ENCODE measurements around the gene EML1. TPM values are rescaled to one million over a fixed set of nuclear protein-coding genes. Genes with fewer than 3 reads are reported as not detected.

The EML1 gene
- total RNA-seq, 1 experiment from 2014 or later, result 12.0 TPM

GRCh38 chr14:99958380-99958779, 165.2 kb downstream of the EML1 start:
- intact Hi-C loops (cut with micrococcal nuclease), result no loop called here
- no peak overlapping the region for H3K9ac ChIP-seq (ENCODE audit: low read length)
- BruUV-seq (replicated peaks), result no TSS peak
- H3K4me3 ChIP-seq (ENCODE audit: low read length), result no peak overlapping the region
- ATAC-seq (no peak), DNase-seq (no peak)
- no peak overlapping the region for H3K4me2 ChIP-seq (ENCODE audit: low read length)
- no peak overlapping the region for H2AFZ ChIP-seq (ENCODE audit: low read length)
- no peaks in the 10 kb centered on the region for H3K9me3 ChIP-seq (ENCODE audit: low read length)
- POLR2A ChIA-PET (ENCODE audit: unreplicated experiment), result no interaction called here
- H3K79me2 ChIP-seq (ENCODE audit: low read length), result no peaks in the 10 kb centered on the region
- no peaks in the 10 kb centered on the region for H3K9me2 ChIP-seq (replicated peaks; ENCODE audit: low read length)
- CTCF ChIA-PET, result no interaction called here
- no peaks in the 10 kb centered on the region for H3F3A ChIP-seq (ENCODE audit: low read length, unreplicated experiment)
- H3K36me3 ChIP-seq (ENCODE audit: low read depth, low read length), result no peaks in the 10 kb centered on the region
- no peak for TF ChIP-seq EZH2phosphoT487 (IDR thresholded peaks at IDR 0.05; ENCODE audit: borderline replicate concordance, low read length)
- TF ChIP-seq, protein P1, sequence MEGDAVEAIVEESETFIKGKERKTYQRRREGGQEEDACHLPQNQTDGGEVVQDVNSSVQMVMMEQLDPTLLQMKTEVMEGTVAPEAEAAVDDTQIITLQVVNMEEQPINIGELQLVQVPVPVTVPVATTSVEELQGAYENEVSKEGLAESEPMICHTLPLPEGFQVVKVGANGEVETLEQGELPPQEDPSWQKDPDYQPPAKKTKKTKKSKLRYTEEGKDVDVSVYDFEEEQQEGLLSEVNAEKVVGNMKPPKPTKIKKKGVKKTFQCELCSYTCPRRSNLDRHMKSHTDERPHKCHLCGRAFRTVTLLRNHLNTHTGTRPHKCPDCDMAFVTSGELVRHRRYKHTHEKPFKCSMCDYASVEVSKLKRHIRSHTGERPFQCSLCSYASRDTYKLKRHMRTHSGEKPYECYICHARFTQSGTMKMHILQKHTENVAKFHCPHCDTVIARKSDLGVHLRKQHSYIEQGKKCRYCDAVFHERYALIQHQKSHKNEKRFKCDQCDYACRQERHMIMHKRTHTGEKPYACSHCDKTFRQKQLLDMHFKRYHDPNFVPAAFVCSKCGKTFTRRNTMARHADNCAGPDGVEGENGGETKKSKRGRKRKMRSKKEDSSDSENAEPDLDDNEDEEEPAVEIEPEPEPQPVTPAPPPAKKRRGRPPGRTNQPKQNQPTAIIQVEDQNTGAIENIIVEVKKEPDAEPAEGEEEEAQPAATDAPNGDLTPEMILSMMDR (conservative IDR thresholded peaks at IDR 0.05; ENCODE audit: low read depth, low read length), result no peak
- TF ChIP-seq EZH2 (IDR thresholded peaks at IDR 0.05; ENCODE audit: low read length, unreplicated experiment), result no peak
- no peaks in the 10 kb centered on the region for H4K20me1 ChIP-seq (ENCODE audit: low read length)
- no peaks in the 10 kb centered on the region for H3K27me3 ChIP-seq (ENCODE audit: low read length)
- H3K27ac ChIP-seq (ENCODE audit: low read length), result no peak overlapping the region
- H3K4me1 ChIP-seq (ENCODE audit: insufficient read depth, low read length), result no peaks in the 10 kb centered on the region

DNA sequence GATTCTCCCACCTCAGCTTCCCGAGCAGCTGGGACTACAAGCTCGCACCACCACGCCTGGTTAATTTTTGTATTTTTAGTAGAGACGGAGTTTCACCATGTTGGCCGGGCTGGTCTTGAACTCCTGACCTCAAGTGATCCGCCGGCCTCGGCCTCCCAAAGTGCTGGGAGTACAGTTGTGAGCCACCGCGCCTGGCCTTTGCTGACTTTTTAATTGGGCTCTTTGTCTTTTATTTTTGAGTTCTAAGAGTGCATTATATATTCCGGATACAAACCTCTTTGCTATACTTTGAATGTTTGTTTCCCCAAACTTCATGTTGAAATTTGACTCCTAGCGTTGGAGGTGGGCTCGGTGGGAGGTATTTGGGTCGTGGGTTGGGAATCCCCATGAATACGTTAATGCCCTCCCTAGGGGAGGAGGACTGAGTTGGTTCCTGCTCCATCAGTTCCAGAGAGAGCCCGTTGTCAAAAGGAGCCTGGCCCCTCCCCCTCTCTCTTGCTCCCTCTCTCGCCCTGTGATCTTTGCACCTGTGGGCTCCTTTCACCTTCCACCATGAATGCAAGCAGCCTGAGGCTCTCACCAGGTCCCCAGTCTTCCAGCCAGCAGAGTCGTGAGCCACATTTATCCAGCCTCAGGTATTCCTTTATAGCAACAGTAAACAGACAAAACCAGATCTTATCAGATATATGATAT, 168.8 kb downstream of the EML1 start:
- H3K27me3 ChIP-seq (ENCODE audit: low read length), result no peaks in the 10 kb centered on the region
- DNase-seq, result no peak
- H3K9me3 ChIP-seq (ENCODE audit: low read length), result no peaks in the 10 kb centered on the region
- H3K9ac ChIP-seq (ENCODE audit: low read length), result no peak overlapping the region
- H3K36me3 ChIP-seq (ENCODE audit: low read depth, low read length), result no peaks in the 10 kb centered on the region
- ChIA-PET POLR2A (ENCODE audit: unreplicated experiment) (no interaction called here), CTCF (no interaction called here)
- no peaks in the 10 kb centered on the region for H4K20me1 ChIP-seq (ENCODE audit: low read length)
- no peaks in the 10 kb centered on the region for H3K79me2 ChIP-seq (ENCODE audit: low read length)
- intact Hi-C loops (cut with micrococcal nuclease), result no loop called here
- no peak for TF ChIP-seq EZH2phosphoT487 (IDR thresholded peaks at IDR 0.05; ENCODE audit: borderline replicate concordance, low read length)
- TF ChIP-seq, protein P1 (conservative IDR thresholded peaks at IDR 0.05; ENCODE audit: low read depth, low read length), result no peak
- no peak for TF ChIP-seq EZH2 (IDR thresholded peaks at IDR 0.05; ENCODE audit: low read length, unreplicated experiment)
- H3K9me2 ChIP-seq (replicated peaks; ENCODE audit: low read length), result no peaks in the 10 kb centered on the region
- H3K27ac ChIP-seq (ENCODE audit: low read length), result no peak overlapping the region
- peak; percentile 31; the same call in 1 of the 2 replicates for ATAC-seq
- H3K4me2 ChIP-seq (ENCODE audit: low read length), result no peak overlapping the region
- BruUV-seq (replicated peaks), result no TSS peak
- H3F3A ChIP-seq (ENCODE audit: low read length, unreplicated experiment), result no peaks in the 10 kb centered on the region
- no peaks in the 10 kb centered on the region for H3K4me1 ChIP-seq (ENCODE audit: insufficient read depth, low read length)
- H3K4me3 ChIP-seq (ENCODE audit: low read length), result no peak overlapping the region
- no peak overlapping the region for H2AFZ ChIP-seq (ENCODE audit: low read length)

- H2AFZ ChIP-seq (ENCODE audit: low read length), result no peak overlapping the region
- H3K79me2 ChIP-seq (ENCODE audit: low read length), result no peaks in the 10 kb centered on the region
- no peak overlapping the region for H3K27ac ChIP-seq (ENCODE audit: low read length)
- H3K4me1 ChIP-seq (ENCODE audit: insufficient read depth, low read length), result no peaks in the 10 kb centered on the region; the same call in 1 of the 2 replicates
- no peaks in the 10 kb centered on the region for H3K27me3 ChIP-seq (ENCODE audit: low read length)
- no peak overlapping the region for H3K4me3 ChIP-seq (ENCODE audit: low read length)
- POLR2A ChIA-PET (ENCODE audit: unreplicated experiment), result no interaction called here
- H3K4me2 ChIP-seq (ENCODE audit: low read length), result no peak overlapping the region
- CTCF ChIA-PET, result no interaction called here
- BruUV-seq (replicated peaks), result no TSS peak
- H3K9me2 ChIP-seq (replicated peaks; ENCODE audit: low read length), result no peaks in the 10 kb centered on the region
- TF ChIP-seq, protein P1 (conservative IDR thresholded peaks at IDR 0.05; ENCODE audit: low read depth, low read length), result no peak
- TF ChIP-seq EZH2 (IDR thresholded peaks at IDR 0.05; ENCODE audit: low read length, unreplicated experiment), result no peak
- TF ChIP-seq EZH2phosphoT487 (IDR thresholded peaks at IDR 0.05; ENCODE audit: borderline replicate concordance, low read length), result no peak
- H3K9me3 ChIP-seq (ENCODE audit: low read length), result no peaks in the 10 kb centered on the region
- no peaks in the 10 kb centered on the region for H3F3A ChIP-seq (ENCODE audit: low read length, unreplicated experiment)
- H3K9ac ChIP-seq (ENCODE audit: low read length), result no peak overlapping the region
- H3K36me3 ChIP-seq (ENCODE audit: low read depth, low read length), result no peaks in the 10 kb centered on the region
- no peaks in the 10 kb centered on the region for H4K20me1 ChIP-seq (ENCODE audit: low read length)
- DNase-seq, result no peak
- ATAC-seq, result no peak
- intact Hi-C loops (cut with micrococcal nuclease), result no loop called here
Observed at GRCh38 chr14:99964979-99965378, 171.8 kb downstream of the EML1 start.

Measured in PC-3 (cell line).